Measurements from ENCODE around the gene SLC2A13. TPM values are rescaled to one million over a fixed set of nuclear protein-coding genes. Genes with fewer than 3 reads are reported as not detected.

Gene SLC2A13
- total and polyA plus RNA-seq, 2 donors (not counting 3 experiments of a cell fraction or from before 2014, with no cell fraction given), result 1.2 to 4.9 TPM

- no peaks in the 10 kb centered on the region for H4K20me1 ChIP-seq (replicated peaks; ENCODE audit: control insufficient read depth, extremely low read depth, insufficient read depth, low read length)
- no peak overlapping the region for H2AFZ ChIP-seq (ENCODE audit: low read depth, low read length)
- H3K27me3 ChIP-seq (ENCODE audit: control insufficient read depth in 2 of 2, insufficient read depth in 2 of 2, low read length in 2 of 2), result no peaks in the 10 kb centered on the region
- no peak overlapping the region for H3K4me3 ChIP-seq (replicated peaks in 1 of 3; ENCODE audit: insufficient read depth in 1 of 3, low read depth in 1 of 3, low read length in 3 of 3)
- H3K9ac ChIP-seq (replicated peaks; ENCODE audit: extremely low read depth, insufficient read depth, low read length), result no peak overlapping the region
- no peak overlapping the region for H3K27ac ChIP-seq (ENCODE audit: insufficient read depth, low read depth, low read length)
- H3K4me2 ChIP-seq (ENCODE audit: insufficient read depth, low read length), result no peak overlapping the region
- CTCF ChIA-PET, result no interaction called here
- H3K9me3 ChIP-seq (replicated peaks; ENCODE audit: control insufficient read depth, insufficient read depth, low read length), result no peaks in the 10 kb centered on the region
- no peaks in the 10 kb centered on the region for H3K9me1 ChIP-seq (replicated peaks; ENCODE audit: control insufficient read depth, extremely low read depth, insufficient read depth, low read length)
- intact Hi-C loops (cut with micrococcal nuclease) (no loop called here), dilution Hi-C loops (cut with MboI; ENCODE audit: extremely low pct_ligation_motif_present, low sequenced_read_pairs) (no loop called here)
- H3K4me1 ChIP-seq (ENCODE audit: control insufficient read depth, extremely low read depth, insufficient read depth, low read length), result peaks cover 6% of the 10 kb centered on the region
- no peaks in the 10 kb centered on the region for H3K36me3 ChIP-seq (ENCODE audit: control insufficient read depth in 2 of 2, extremely low read depth in 1 of 2, insufficient read depth in 2 of 2, low read length in 2 of 2)
- BruUV-seq (replicated peaks), result no TSS peak
- TF ChIP-seq POLR2A (IDR thresholded peaks at IDR 0.05; ENCODE audit: low read depth, low read length), result no peak
- no peak for TF ChIP-seq MYC (IDR thresholded peaks at IDR 0.05; ENCODE audit: low read depth, low read length)
- TF ChIP-seq CTCF (IDR thresholded peaks at IDR 0.05; ENCODE audit: extremely low read depth in 1 of 2, insufficient read depth in 1 of 2, low read depth in 1 of 2, low read length in 2 of 2), result no peak
- no peak for TF ChIP-seq FOS (IDR thresholded peaks at IDR 0.05; ENCODE audit: borderline replicate concordance, insufficient read depth, low read length)
- no peak for TF ChIP-seq JUN (IDR thresholded peaks at IDR 0.05; ENCODE audit: borderline replicate concordance, insufficient read depth, insufficient read length, low read depth)
- no peak for TF ChIP-seq MAX (IDR thresholded peaks at IDR 0.05; ENCODE audit: insufficient read depth, insufficient read length)
- TF ChIP-seq GATA2 (IDR thresholded peaks at IDR 0.05; ENCODE audit: insufficient read depth, insufficient read length, low read depth, low read length), result no peak
- no peak for TF ChIP-seq POLR2AphosphoS5 (IDR thresholded peaks at IDR 0.05; ENCODE audit: insufficient read depth, low read depth, low read length)
- POLR2A ChIA-PET, result no interaction called here
- DNase-seq (ENCODE audit: low read depth, low spot score) (peak; percentile 61), FAIRE-seq (no peak)
- no peaks in the 10 kb centered on the region for H3K79me2 ChIP-seq (ENCODE audit: control insufficient read depth, insufficient read depth, low read length)
Measured at GRCh38 chr12:39883411-39883810, 222.5 kb downstream of the SLC2A13 start.
